ENCODE results near the gene CIITA.
A peak's percentile ranks its signal among the peaks of the same experiment; 100 is the strongest.
"Not testable (repeated sequence)": the region's sequence is repeated elsewhere in the genome, so short reads cannot be mapped to it uniquely, and the experiment has no call there.

CIITA gene

DNA sequence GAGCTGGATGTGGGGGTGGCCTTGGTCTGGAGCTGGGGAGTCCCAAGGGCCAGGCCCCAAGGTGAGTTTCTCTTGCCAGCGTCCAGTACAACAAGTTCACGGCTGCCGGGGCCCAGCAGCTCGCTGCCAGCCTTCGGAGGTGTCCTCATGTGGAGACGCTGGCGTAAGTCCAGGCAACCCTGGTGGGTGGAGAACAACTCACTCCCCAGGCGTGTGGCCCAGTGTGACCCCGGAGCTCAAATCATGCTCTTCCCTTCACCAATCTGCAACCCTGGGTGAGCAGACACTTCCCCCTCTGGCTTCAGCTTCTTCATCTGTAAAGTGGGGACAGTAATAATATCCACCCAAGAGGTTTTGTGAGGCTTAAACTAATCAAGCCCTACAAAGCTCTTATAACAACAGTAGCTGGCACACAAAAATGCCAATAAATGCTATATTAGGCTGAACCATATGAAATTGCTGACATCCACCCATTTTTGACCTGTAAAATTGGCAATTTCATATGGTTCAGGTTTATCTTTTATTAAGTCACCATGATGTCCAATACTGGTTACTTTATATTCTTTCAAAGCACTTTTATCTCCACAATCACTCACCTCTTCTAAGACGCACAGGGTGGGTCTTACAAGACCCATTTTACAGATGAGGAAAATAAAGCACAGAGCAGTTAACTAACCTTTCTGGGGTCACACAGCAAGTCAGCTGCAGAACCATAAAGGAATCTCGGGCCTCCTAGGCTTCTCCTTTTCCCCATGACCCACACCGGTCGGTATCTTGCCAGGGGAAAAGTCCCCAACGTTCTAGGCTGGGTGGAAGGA, 45.5 kb downstream of the CIITA start:
- no peak for DNase-seq

DNA sequence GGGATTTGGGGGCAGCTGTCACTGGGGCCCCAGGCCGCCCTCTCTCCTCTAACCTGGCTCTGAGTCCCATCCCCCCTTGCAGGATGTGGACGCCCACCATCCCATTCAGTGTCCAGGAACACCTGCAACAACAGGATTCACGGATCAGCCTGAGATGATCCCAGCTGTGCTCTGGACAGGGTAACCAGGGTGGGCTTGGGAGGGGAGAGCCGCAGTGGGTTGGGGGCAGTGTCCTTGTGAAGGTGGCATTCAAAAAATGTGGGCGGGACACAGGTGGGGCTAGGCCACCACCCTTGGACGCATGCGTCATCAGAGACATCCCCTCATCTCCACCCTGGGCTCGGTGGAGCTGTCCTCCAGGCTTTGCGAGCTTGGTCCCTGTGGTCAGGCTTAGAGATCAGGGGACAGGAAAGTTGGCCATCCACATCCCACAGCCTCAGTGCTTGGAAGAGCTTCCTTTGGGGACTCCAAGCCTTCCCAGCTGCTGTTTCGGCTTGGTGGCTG, 46.2 kb downstream of the CIITA start:
- DNase-seq, result no peak

DNA sequence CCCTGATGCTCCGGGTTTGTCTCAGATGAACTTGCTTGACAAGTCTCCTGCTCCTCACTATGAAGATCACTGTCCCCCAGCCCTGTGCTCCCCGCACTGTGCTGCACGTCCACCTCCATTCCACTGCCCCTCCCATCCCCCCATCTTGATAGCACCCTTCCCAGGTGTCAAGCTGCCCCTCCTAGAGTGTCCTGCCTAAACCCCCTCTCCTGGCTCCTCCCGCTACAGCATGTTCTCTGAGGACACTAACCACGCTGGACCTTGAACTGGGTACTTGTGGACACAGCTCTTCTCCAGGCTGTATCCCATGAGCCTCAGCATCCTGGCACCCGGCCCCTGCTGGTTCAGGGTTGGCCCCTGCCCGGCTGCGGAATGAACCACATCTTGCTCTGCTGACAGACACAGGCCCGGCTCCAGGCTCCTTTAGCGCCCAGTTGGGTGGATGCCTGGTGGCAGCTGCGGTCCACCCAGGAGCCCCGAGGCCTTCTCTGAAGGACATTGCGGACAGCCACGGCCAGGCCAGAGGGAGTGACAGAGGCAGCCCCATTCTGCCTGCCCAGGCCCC, 46.7 kb downstream of the CIITA start:
- DNase-seq, result no peak

DNA sequence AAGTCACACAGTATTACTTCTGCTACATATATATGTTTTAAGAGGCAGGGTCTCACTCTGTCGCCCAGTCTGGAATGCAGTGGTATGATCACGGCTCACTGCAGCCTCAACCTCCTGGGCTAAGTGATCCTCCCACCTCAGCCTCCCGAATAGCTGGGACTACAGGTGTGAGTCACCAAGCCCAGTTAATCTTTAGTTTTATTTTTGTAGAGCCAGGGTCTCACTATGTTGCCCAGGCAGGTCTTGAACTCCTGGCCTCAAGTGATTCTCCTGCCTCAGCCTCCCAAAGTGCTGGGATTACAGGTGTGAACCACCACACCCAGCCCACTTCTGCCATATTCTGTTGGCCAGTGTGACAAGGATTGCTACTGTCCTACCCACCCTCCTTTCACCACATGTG, 48.3 kb downstream of the CIITA start:
- not testable (repeated sequence) for DNase-seq

DNA sequence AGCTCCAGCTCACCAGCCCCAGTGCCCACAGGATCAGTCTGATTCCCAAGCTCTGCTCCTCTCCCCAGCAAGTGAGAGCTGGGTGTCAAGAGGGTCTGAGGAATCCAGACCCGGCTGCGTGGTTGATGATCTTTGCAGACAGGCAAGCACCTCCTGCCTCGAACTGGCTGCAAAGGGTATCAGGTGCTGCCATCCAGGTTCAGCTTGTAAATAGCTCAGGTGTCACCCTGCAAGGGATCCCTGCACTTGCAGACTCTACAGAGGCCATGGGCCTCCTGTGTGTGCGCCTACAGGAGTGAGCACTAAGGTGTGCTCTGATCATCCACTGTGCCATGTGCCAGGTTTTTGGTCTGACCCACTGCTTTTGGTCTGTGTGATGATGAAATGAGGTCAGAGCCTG, 49.1 kb downstream of the CIITA start:
- peak; percentile 19 for DNase-seq

DNA sequence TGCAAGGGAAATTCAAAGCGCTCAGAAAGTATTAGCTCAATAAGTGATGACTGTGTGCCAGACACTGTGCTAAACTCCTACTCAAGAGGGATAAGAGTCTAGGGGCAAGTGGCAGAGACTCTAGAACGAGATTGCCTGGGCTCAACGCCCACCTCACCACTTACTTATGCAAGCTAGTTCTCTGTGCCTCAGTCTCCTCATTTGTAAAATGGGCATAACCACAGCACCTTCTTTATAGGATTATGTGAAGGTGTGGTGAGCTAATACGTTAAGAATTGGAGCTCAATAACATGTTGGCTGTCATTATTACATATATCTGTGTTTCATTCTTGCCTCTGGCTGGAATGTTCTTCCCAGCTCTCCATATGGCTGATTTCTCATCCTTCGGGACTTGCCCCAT, 49.9 kb downstream of the CIITA start:
- DNase-seq, result no peak

DNA sequence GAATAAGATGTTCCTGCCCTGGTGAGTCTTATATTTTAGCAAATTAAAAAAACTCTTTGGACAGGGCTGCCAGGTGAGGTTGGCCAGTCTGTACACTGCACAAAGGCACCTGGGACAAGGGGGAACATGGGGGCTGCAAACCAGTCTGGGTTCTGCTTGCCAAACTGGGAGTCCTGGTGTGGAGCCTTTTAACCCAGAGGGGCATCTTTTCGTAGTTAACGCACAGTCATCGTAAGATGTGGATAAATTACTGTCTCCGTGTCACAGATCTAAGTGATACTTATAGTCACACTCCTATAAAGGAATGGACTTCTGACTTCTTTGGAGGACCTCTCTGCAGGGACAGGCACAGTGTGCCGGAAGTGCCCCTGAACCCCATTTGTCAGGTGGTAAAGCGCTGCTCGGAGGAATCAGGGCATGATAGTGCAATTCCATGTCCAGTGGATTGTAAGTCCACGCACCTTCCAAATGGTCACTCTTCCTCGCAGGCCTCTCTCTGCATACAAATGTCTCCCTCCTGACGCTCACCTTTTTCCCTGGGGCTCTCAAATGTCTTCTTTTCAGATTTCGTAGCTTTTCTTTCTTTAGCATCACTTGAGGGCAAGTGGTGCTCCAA, 50.6 kb downstream of the CIITA start:
- no peak for DNase-seq

DNA sequence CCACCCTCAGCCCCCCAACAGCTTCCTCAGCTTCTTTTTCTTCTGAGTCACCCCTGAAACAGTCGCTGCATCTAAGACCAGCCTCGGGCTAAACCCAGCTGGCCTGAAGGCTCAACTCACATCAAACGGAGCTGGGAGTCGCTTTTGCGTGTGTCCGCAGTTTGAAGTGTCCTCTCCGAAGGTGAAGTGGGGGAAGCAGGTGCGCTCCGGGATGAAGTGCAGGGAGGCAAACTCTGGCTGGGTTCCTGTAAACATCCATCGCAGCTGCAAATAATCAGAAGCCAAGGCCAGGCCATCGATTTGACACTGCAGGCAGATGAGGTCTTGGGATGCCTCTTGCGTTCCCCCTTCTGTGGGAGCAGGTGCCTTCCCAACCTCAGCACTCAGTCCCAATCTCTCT, 52.1 kb downstream of the CIITA start:
- peak; percentile 72 for DNase-seq

DNA sequence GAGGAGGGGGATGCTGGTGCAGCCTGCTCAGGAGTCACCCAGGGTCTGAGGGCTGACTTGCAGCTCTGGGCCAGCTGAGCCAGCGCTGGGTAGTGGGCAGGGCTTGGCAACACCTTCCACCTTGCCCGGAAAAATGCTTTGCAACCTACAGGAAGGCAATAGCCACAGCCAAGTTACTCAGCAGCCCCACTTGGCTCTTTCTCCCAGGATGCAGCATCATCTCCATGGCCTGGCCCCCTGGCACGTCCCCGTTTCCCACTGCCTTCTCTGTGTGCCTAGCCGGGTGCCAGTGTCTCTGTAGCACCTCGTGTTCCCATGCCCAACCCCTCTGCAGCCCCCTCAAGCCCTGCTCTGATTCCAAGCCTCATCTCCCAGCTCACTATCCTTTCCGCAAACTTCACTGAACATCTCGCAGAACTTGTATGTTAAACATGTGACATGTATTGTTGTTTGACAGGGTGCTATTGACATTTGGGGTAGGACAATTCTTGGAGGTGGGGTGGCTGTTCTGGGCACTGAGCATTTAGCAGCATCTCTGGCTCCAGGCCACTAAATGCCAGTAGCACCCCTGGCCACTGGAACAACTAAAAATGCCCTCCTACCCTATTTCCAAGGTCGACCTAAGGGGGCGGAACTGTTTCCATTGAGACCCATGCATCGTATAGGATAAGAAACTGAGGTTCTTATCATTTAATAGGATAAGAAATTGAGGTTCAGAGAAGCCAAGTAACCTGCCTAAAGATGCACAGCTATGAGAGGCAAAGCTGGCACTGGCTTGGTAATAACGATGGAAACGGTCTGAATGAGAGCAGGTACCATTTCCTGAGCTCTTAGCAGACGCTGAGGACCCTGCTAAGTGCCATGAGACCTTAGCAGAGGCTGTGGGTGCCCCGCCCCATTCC, 53.1 kb downstream of the CIITA start:
- DNase-seq, result peak; percentile 33

DNA sequence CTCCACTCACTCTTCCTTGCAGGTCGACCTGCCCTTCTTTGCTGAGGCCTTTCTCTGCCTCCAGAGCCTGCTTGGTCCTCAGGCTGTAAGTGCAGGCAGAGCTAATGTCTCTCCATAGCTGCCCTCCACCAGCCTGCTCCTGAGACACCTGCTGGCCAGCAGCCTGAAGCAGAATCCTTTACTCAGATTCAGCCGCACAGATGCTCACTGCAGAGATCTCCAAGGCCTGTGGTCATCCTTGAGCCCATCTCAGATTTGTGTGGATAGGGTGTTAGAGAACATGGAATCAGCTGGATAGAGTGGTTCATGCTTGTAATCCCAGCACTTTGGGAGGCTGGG, 53.7 kb downstream of the CIITA start:
- DNase-seq, result no peak

DNA sequence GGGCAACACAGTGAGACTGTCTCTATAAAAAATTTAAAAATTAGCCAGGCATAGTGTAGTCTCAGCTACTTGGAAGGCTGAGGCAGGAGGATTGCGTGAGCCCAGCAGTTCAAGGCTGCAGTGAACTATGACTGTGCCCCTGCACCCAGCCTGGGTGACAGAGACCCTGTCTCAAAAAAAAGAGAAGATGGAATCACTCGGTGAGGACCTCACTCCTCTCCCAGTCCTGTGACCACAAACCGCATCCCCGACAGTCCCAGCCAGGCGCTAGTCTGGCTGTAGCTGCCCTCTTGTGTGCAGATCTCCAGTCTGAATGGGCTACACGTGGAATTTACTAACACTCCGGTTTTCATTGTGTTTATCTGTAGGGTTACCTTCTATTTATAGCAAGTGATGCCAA, 54.1 kb downstream of the CIITA start:
- DNase-seq, result no peak

DNA sequence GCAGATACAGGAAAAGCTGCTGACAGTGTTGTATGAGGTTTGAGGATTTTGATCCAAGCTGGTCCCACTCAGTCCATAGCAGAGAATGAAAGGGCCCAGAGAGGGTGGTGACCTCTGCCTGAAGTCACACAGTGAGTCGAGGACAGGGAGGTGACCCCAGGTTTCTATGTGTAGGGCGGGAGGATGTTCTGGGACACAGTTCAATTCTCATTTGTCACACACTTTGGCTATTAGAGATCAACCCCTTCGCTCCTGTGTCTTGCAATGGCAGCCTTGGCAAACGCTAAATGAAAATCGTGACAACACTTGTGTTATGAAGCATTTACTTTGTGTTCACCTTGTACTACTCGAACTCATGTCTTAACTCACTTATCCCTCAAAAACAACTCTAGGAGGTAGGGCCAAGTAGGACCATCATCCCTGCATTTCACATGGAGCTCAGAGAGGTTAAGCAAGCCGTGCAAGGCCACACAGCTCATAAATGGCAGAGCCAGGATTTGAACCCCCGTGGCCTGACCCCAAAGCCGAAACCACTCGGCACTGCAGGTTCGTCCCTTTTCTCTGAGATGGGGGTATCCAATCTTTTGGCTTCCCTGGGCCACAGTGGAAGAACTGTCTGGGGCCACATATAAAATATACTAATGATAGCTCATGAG, 55.1 kb downstream of the CIITA start:
- DNase-seq, result no peak

DNA sequence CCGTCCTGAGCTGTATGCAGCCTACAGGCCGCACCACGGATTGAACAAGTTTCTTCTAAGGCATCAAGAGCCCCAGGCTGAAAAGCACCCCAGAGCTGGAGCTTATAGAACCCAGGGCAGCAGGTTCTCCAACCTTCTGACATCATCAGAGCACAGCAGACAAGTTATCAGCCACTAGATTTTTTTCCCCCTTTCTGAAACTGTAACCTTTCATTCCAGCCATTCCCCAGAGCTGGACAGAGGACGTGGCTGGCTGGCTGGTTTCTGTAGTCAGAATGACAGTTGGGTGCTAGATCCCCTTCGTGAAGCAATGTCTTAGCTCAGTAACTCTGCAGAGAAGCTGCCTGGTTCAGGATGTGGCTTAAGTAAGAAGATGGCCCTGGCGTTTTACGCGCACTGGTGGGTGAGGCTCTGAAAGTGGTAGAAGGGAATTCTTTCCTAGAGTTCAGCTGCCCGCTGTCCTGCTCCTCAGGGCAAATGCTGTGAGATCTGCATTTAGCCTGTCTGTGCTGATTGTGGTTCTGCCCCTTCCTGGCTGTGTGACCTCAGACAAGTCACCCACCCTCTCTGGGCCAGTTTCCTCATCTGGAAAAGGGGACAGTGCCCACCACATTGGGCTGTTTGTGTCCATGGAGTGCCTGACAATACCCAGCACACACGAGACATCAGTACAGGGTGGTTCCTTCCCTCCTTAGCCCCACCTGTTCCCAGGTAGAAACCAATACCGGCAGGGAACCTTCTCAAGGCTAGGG, 56.1 kb downstream of the CIITA start:
- no peak for DNase-seq

DNA sequence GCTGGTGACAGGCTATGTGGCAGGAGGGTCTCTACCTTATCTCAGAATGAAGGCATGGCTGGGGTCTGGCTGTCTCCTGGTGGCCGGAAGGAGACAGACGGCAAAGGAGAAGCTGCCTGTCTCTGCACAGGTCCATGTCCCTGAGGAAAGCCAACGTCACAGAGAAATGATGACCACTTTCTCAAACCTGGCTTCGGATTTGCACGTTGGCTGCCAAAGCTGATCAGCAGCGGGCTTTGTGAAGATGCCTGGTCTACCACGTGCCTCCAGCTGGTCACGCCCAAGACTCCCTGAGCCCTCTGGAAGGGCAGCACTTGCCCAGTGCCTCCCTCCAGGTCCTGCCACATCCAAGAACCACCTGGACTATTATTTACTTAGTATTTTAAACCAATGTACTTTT, 56.9 kb downstream of the CIITA start:
- no peak for DNase-seq

DNA sequence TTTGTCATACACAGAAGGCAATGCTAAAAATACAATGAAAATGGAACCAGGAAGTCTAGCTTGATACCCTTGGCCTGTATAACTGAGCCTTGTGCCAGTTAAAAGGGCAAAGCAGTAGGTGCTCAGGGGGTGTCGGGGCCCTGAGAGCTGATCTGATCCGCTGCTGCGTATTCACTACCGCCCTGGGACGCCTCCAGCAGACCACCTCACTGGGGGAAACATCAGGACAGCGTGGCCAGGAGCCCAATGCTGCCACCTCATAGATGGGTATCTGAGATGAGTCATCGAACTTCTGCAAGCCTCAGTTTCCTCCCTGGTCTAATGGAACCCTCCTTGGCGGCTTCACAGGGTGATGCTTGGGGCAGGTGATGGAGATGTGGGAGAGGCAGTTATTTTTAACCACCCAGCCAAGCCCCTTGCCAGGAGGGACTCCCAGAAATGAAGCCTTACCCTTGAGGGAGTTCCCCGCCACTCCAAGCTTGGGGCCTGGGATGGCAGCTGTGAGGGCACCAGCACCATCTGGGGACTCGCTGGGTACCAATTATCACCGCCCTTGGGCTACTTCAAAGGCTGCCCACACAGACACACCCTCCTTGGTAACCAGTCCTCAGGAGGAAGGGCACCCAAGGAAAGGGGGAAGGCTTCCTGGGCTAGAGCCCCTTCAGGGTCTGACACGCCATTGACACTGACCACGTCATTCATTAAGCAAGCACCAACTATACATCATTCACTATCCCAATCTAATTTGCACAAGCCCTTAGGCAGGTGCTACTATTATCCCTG, 57.5 kb downstream of the CIITA start:
- no peak for DNase-seq

DNA sequence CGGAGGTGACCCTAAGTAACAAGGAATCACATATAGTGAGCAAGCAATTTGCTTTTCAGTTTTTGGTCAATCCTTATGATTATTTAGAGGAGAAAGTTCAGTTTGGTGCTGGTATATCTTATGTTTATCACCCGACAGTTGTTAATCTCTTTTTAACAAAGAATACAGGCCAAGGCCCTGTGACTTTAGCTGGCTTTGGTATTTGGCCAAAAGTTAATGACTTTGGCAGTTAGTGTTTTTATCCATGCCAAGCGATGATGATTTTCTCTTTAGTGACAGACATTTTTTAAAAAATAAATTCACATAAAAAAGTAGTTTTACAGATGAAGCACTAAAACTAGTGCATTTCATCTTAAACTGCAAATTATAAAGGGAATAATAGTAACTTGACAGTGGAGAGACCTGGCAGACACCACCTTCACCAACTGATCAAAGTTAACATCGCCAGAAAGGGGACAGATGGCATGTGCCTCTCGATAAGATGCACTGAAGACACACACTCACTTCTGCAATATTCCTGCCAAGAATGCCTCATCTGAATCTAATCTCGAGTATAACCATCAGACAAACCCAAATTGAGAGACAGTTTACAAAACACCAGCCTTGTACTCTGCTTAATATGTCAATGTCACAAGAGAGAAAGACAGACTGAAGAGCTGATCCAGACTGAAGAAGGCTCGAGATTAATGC, 58.4 kb downstream of the CIITA start:
- DNase-seq, result no peak

DNA sequence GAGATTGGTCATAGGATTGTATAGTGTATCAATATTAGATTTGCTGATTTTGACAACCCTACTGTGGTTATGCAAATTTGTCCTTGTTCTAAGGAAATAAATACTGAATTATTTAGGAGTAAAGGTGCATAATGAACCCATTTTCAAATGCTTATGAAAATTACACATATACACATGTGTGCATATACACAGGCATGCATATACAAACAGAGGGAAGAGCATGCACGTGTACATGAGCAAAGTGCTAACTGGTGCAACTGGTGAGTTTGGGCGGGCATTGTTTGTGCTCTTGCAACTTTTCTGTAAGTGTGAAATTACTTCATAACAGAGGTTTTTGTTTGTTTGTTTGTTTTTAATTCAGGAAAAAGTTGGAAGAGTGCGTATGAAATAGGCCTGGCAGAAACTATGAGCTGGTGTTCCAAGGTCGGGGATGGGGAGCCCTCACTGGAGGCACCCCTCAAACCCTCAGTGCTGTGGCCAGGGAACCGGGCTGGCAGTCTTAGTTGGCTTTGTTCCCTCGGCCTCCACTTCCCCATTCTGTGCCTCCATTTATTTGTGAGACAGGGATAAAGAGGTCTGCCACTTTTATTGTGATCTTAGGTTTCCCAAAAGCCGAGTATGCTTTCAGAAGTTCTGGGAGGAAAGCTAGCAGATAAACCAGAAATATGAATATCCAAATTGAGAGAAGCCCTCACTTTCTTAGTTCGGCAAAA, 59.4 kb downstream of the CIITA start:
- DNase-seq, result no peak

DNA sequence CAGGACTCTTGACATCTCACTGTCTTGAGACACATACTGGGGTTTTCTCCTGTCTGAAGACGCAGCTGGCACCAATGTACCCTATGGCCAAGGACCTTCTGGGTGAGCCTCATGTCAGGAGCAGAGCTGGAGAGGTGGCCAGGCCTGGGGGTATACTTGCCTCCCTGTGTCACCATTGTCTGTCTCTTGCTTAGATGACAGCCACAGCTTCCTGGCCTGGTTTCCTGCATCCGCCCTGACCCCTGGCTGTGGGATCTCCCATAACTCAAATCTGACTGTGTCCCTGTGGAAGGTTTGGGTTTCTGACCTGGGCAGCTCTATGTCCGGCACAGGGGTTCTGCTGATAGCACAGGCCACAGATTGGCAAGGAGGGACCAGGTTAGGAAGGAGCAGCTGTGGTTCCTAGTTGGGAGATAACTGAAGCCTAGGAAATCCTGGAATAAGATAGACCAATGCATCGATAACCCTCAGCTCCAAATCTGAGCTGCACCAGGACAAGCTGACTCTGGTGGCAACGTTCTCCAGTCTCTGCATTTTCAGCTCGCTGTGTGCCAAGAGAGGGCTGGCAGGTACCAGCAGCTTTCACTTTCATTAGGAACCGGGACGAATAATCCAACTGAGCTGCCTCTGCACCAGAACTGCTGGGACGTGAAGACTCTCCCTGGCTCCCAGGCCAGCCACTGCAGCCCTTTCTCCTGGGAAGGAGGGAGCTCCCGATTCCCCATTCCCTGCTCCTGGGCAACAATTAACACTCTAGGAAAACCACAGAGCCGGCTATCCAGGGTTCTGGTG, 60.3 kb downstream of the CIITA start:
- no peak for DNase-seq

DNA sequence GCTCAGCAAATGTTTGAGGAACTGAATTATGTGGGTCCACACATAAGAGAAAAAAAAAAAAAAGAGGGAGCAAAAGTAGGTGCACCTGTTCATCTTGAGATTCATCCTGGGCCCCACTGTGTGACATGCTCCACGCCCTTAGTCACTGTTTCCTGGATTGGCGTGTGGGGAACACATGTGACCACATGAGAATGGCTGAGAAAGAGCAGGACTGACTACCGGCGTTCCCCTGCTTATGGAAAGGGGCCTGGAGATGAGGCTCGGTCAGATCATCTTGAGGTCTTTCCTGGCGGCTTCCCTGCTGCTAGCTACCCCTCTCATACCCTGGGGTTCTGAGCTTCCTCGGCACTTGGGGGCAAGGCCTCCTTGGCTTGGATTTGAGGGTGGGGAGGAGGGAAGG, 61.3 kb downstream of the CIITA start:
- DNase-seq, result no peak

Data from NCI-H510A treated with DMSO at 0.1 percent for 48 hours (cell line).